ENCODE data around the gene MMP14.

MMP14 gene

GRCh38 chr14:22884738-22885523 is 48.5 kb downstream of the MMP14 start:
- Histone ChIP-seq H3K9me3 (ENCODE audit: control insufficient read depth, low read length) (no peaks in the 10 kb centered on the region), H3K79me2 (peaks cover 16% of the 10 kb centered on the region), H3K27me3 (ENCODE audit: control insufficient read depth, insufficient read depth, low read length) (no peaks in the 10 kb centered on the region), H3K4me3 (ENCODE audit: low read depth, low read length) (no peak overlapping the region), H3K36me3 (ENCODE audit: control insufficient read depth, insufficient read depth, low read length) (no peaks in the 10 kb centered on the region), H3K4me1 (peaks cover 38% of the 10 kb centered on the region), H3K4me2 (ENCODE audit: low read length) (no peak overlapping the region), H3K9ac (no peak overlapping the region), H3K27ac (peak overlapping the region; percentile 94), H2AFZ (no peak overlapping the region)
- TF ChIP-seq, protein P1, sequence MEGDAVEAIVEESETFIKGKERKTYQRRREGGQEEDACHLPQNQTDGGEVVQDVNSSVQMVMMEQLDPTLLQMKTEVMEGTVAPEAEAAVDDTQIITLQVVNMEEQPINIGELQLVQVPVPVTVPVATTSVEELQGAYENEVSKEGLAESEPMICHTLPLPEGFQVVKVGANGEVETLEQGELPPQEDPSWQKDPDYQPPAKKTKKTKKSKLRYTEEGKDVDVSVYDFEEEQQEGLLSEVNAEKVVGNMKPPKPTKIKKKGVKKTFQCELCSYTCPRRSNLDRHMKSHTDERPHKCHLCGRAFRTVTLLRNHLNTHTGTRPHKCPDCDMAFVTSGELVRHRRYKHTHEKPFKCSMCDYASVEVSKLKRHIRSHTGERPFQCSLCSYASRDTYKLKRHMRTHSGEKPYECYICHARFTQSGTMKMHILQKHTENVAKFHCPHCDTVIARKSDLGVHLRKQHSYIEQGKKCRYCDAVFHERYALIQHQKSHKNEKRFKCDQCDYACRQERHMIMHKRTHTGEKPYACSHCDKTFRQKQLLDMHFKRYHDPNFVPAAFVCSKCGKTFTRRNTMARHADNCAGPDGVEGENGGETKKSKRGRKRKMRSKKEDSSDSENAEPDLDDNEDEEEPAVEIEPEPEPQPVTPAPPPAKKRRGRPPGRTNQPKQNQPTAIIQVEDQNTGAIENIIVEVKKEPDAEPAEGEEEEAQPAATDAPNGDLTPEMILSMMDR (IDR thresholded peaks at IDR 0.05): no peak

GRCh38 chr14:22885975-22886374 is 49.6 kb downstream of the MMP14 start:
- TF ChIP-seq, protein P1 (IDR thresholded peaks at IDR 0.05): no peak
- H3K79me2 ChIP-seq: peaks cover 16% of the 10 kb centered on the region
- H3K4me3 ChIP-seq (ENCODE audit: low read depth, low read length): peak overlapping the region; percentile 95
- H3K4me1 ChIP-seq: peaks cover 38% of the 10 kb centered on the region
- H3K27me3 ChIP-seq (ENCODE audit: control insufficient read depth, insufficient read depth, low read length): no peaks in the 10 kb centered on the region
- H3K9ac ChIP-seq: no peak overlapping the region
- no peaks in the 10 kb centered on the region for H3K9me3 ChIP-seq (ENCODE audit: control insufficient read depth, low read length)
- peak overlapping the region; percentile 97 for H2AFZ ChIP-seq
- no peaks in the 10 kb centered on the region for H3K36me3 ChIP-seq (ENCODE audit: control insufficient read depth, insufficient read depth, low read length)
- H3K27ac ChIP-seq: peak overlapping the region; percentile 97
- H3K4me2 ChIP-seq (ENCODE audit: low read length): peak overlapping the region; percentile 95

- H3K9me3 ChIP-seq (ENCODE audit: control insufficient read depth, low read length): no peaks in the 10 kb centered on the region
- peaks cover 15% of the 10 kb centered on the region for H3K79me2 ChIP-seq
- TF ChIP-seq, protein P1 (IDR thresholded peaks at IDR 0.05): peak; percentile 17
- no peaks in the 10 kb centered on the region for H3K36me3 ChIP-seq (ENCODE audit: control insufficient read depth, insufficient read depth, low read length)
- H3K4me1 ChIP-seq: peaks cover 34% of the 10 kb centered on the region
- peak overlapping the region; percentile 95 for H3K4me2 ChIP-seq (ENCODE audit: low read length)
- H3K27me3 ChIP-seq (ENCODE audit: control insufficient read depth, insufficient read depth, low read length): no peaks in the 10 kb centered on the region
- H3K27ac ChIP-seq: peak overlapping the region; percentile 97
- H2AFZ ChIP-seq: peak overlapping the region; percentile 97
- H3K4me3 ChIP-seq (ENCODE audit: low read depth, low read length): peak overlapping the region; percentile 95
- H3K9ac ChIP-seq: peak overlapping the region; percentile 96
Observed at GRCh38 chr14:22886500-22887259, 50.3 kb downstream of the MMP14 start.

GRCh38 chr14:22887260-22887989 is 51.0 kb downstream of the MMP14 start:
- Histone ChIP-seq H3K27me3 (ENCODE audit: control insufficient read depth, insufficient read depth, low read length) (no peaks in the 10 kb centered on the region), H3K27ac (peak overlapping the region; percentile 97), H3K36me3 (ENCODE audit: control insufficient read depth, insufficient read depth, low read length) (no peaks in the 10 kb centered on the region), H3K4me2 (ENCODE audit: low read length) (peak overlapping the region; percentile 95), H3K4me3 (ENCODE audit: low read depth, low read length) (peak overlapping the region; percentile 95), H3K9ac (peak overlapping the region; percentile 96), H3K4me1 (peaks cover 27% of the 10 kb centered on the region), H2AFZ (peak overlapping the region; percentile 97), H3K79me2 (peaks cover 13% of the 10 kb centered on the region), H3K9me3 (ENCODE audit: control insufficient read depth, low read length) (no peaks in the 10 kb centered on the region)
- TF ChIP-seq, protein P1 (IDR thresholded peaks at IDR 0.05): no peak
